Rectal smooth muscle tissue (tissue), 1 donor: ENCODE results near the gene PCP2.
A peak's percentile ranks its signal among the peaks of the same experiment; 100 is the strongest.

ENCODE experiments used
- H3K27ac ChIP-seq: one replicate; pipeline ENCODE4 v1.7.0; 2013; ENCODE audit warnings: low read depth, low read length, inconsistent platforms
- H3K27me3 ChIP-seq: one replicate; pipeline ENCODE4 v1.7.0; 2013; ENCODE audit warnings: low read length; ENCODE audit not compliant: control insufficient read depth, insufficient read depth
- H3K36me3 ChIP-seq: one replicate; pipeline ENCODE4 v1.7.0; 2013; ENCODE audit warnings: low read length; ENCODE audit not compliant: control insufficient read depth, insufficient read depth
- H3K4me1 ChIP-seq: one replicate; pipeline ENCODE4 v1.7.0; 2013; ENCODE audit warnings: low read length; ENCODE audit not compliant: control insufficient read depth, insufficient read depth
- H3K4me3 ChIP-seq: one replicate; pipeline ENCODE4 v1.7.0; 2013; ENCODE audit warnings: low read length
- H3K9ac ChIP-seq: one replicate; pipeline ENCODE4 v1.7.0; 2013; ENCODE audit warnings: low read length

PCP2 gene

DNA sequence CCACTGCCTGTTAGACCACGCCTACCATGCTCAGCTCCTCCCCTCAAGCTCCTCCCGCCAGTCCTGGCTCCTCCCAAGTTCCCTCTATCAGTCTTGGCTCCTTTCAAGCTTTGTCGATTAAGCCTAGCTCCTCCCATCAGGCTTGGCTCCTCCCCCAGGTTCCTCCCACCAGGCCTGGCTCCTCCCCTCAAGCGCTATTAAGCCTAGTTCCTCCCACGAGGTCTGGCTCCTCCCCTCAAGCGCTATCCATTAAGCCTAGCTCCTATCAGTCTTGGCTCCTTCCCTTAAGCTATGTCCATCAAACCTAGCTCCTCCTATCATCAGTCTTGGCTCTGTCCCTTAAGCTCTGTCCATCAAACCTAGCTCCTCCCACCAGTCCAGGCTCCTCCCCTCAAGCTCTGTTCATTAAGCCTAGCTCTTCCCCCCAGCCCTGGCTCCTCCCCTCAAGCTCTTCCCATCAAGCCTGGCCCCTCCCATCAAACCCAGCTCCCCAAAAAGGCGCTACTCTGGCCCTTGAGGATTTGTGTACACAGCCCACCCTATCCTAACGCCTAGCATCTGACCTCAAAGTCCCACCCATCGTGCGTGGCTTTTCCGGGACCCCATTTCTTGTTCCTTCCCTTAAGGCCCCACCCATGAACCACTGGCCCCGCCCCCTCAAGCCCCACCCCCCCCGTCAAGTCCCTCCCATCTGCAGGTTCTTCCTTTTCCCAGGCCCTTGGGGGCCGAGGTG is 27.9 kb downstream of the PCP2 start:
- H3K4me1 ChIP-seq, result no peaks in the 10 kb centered on the region
- no peaks in the 10 kb centered on the region for H3K27me3 ChIP-seq
- no peak overlapping the region for H3K9ac ChIP-seq
- no peak overlapping the region for H3K27ac ChIP-seq
- no peaks in the 10 kb centered on the region for H3K36me3 ChIP-seq
- no peak overlapping the region for H3K4me3 ChIP-seq

DNA sequence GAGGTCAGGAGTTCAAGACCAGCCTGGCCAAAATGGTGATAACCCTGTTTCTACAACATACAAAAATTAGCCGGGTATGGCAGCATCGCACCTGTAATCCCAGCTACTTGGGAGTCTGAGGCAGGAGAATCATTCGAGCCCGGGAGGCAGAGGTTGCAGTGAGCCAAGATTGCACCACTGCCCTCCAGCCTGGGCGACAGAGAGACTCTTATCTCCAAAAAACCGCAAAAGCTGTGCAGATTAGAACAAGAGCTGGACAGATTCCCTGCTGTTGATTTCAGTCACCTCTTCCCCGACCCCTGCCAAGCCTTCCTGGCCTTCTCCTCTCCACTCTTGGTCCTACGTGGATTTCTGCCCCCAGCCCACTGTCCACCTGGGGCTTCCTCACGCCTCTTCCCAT is 29.6 kb downstream of the PCP2 start:
- no peaks in the 10 kb centered on the region for H3K36me3 ChIP-seq
- no peak overlapping the region for H3K9ac ChIP-seq
- H3K4me1 ChIP-seq, result no peaks in the 10 kb centered on the region
- no peak overlapping the region for H3K27ac ChIP-seq
- H3K4me3 ChIP-seq, result no peak overlapping the region
- no peaks in the 10 kb centered on the region for H3K27me3 ChIP-seq

DNA sequence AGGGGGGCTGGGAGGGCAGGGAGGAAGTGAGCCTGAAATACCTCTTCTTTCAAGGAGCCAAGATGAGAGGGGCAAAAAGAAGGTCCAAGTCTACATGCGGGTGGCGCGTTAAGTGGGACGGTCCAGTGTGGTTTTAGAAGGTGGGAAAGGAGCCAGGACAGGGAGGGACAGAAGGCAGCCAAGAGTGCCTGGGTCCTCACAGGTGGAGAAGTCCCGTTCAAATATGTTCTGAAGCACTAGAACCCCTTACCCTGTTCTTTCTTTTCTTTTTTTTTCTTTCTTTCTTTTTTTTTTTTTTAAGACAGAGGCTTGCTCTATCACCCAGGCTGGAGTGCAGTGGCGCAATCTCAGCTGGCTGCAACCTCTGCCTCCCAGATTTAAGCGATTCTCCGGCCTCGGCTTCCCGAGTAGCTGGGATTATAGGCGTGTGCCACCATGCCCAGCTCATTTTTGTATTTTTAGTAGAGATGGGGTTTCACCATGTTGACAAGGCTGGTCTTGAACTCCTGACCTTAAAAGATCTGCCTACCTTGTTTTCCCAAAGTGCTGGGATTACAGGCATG is 30.5 kb downstream of the PCP2 start:
- H3K4me3 ChIP-seq, result no peak overlapping the region
- no peak overlapping the region for H3K9ac ChIP-seq
- H3K4me1 ChIP-seq, result no peaks in the 10 kb centered on the region
- H3K27ac ChIP-seq, result no peak overlapping the region
- H3K27me3 ChIP-seq, result no peaks in the 10 kb centered on the region
- H3K36me3 ChIP-seq, result no peaks in the 10 kb centered on the region

DNA sequence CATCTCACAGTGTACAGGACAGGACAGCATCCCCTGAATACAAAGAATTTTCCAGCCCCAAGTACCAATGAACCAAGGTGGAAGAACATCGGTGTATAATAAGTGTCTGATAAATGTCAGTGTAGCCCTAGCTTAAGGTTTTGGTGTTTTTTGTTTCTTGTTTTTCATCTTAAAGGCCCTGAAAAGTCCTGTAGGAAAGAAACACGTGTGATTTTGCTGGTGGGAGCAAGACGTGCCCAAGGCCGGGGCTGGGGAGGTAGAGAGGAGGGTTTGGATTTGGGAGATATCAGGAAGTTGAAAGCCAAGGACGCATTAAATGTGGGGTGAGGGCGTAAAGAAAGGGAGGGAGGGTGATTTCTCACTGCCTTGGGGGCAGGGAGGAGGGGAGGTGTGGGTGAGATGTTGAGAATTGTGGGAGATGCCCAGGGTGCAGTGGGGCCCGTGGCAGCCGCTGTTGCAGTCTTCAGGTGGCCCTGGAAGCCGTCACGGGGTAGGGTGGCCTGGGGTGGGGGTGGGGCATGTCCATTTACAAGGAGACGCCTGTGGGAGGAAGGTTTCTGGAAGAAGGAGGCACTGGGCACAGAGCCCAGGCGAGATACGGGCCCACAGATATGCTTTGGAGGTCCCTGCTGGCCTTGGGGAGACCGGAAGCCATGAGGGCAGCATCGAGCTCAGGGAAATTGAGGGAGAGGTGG is 31.1 kb downstream of the PCP2 start:
- Histone ChIP-seq H3K9ac (no peak overlapping the region), H3K4me3 (no peak overlapping the region), H3K4me1 (no peaks in the 10 kb centered on the region), H3K27me3 (no peaks in the 10 kb centered on the region), H3K27ac (no peak overlapping the region), H3K36me3 (no peaks in the 10 kb centered on the region)

DNA sequence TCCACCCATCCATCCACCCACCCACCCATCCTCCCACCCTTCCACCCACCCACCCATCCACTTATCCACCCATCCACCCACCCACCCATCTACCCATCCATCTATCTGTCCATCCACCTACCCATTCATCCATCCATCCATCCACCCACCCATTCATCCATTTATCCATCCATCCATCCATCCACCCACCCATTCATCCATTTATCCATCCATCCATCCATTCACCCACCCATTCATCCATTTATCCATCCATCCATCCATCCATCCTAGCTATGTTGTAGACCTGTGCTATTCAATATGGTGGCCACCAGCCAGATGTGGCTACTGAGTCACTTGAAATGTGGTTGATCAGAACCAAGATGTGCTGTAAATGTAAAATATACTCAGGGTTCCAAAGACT is 32.8 kb downstream of the PCP2 start:
- H3K9ac ChIP-seq, result no peak overlapping the region

DNA sequence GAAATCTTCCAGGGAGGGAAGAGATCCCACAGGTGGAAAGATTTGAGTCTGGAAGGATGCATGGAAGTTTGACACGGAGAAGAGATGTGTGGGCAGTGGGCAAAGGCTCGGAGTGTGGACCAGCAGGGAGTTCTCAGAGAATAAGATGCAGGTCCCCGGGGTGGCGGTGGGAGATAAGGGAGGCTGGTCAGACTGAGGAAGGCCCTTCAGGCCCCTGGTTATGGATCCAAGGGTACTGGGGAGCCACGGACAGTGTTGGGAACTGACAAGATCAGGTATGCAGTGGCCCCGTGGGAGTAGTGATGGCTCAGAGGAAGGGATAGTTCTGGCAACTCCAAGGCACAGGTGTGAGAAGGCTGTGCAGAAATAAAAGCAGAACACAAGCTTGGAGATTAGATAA is 35.3 kb downstream of the PCP2 start:
- no peak overlapping the region for H3K4me3 ChIP-seq
- H3K27me3 ChIP-seq, result peaks cover 15% of the 10 kb centered on the region
- H3K36me3 ChIP-seq, result no peaks in the 10 kb centered on the region
- no peak overlapping the region for H3K9ac ChIP-seq
- no peak overlapping the region for H3K27ac ChIP-seq
- H3K4me1 ChIP-seq, result no peaks in the 10 kb centered on the region

More for the DNA sequence above, 32.8 kb downstream of the PCP2 start:
- no peak overlapping the region for H3K4me3 ChIP-seq
- no peaks in the 10 kb centered on the region for H3K4me1 ChIP-seq
- no peaks in the 10 kb centered on the region for H3K36me3 ChIP-seq
- H3K27ac ChIP-seq, result no peak overlapping the region
- peaks cover 10% of the 10 kb centered on the region for H3K27me3 ChIP-seq

DNA sequence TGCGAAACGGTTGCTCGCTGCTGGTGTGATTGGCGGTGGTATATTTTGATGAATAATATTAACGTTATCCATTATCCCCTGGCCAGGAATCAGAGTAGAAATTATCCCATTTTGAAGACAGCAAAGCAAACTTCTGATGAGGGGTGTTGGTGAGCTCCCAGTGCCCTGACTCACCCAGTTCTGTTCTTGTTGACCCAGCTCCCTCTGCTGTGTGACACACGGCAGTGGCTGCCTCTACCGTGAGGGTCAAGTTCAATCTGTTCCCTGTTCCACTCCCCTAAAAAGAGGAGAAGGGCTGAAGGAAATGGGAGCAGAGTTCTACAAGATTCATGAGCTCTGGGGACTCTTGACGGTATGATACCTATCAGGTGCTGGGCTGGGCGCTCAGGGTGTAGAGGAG is 35.8 kb downstream of the PCP2 start:
- Histone ChIP-seq H3K27me3 (peaks cover 15% of the 10 kb centered on the region), H3K36me3 (no peaks in the 10 kb centered on the region), H3K4me1 (no peaks in the 10 kb centered on the region), H3K9ac (no peak overlapping the region), H3K27ac (no peak overlapping the region), H3K4me3 (no peak overlapping the region)

DNA sequence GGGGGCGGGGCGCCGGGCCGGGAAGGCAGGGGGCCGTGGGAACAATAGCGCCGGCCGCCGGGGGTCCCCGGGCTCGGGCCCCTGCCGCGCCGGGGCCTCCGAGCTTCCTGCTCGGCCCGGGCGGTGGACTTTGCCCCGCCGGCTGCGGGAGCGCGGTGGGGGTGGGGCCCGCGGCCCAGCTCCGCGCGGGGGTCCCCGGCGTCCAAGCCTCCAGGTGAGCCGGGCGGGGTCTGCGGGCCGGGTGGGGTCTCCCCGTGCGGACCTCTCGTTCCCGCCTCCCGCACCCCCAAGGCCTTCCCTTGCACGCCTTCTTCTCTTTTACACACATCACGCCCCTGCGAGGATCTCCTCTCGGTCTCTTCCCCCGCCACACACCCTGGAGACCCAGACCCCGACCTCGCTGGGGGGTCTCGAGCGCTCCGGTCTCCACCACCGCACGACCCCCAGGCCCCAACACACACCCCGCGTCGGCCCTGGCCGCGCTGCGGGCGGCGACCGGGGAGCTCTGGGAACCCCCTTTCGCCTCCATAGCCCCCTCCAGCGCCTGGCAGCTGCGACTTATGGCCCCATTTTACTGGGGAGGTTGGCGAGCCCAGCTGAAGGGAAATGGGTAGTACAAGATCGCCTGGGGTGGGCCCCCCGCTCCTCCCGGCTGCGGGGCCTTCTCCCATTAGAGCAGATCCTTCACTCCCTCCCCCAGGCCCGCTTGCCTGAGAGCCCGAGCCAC is 37.1 kb downstream of the PCP2 start:
- no peaks in the 10 kb centered on the region for H3K4me1 ChIP-seq
- no peak overlapping the region for H3K27ac ChIP-seq
- H3K4me3 ChIP-seq, result peak overlapping the region; percentile 59
- H3K36me3 ChIP-seq, result no peaks in the 10 kb centered on the region
- peaks cover 15% of the 10 kb centered on the region for H3K27me3 ChIP-seq
- no peak overlapping the region for H3K9ac ChIP-seq

DNA sequence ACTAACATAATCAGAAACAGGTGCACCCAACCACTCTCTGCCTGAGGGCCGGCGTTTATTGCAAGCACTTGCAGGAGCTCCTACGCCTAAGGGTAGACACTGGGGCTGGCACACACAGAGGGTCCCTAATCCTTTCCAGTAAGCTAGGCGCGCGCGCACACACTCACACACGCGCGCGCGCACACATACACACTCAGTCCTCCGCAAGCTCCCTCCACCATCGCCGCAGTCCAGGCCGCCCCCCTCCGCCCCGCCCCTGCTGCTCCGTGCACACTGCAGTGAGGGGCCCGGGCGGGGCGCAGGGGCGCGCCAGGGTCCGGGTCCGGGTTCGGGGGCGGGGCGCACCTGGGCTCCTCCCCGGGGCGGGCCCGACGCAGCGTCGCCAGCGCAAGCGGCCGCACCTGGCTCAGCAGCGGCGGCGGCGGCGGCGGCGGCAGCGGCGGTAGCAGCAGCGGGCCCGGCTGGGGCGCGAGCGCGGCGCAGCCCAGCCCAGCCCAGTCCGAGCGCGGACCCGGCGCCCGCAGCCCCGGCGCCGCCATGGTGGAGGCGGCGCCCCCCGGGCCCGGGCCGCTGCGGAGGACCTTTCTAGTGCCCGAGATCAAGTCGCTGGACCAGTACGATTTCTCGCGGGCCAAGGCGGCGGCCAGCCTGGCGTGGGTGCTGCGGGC is 37.9 kb downstream of the PCP2 start, which contains the start of gene CAMSAP3:
Gene CAMSAP3 (plus strand): TSS at position 398 of the 668 bp plus-strand sequence. CDS start 140 bp downstream, at position 538.
- Histone ChIP-seq H3K9ac (no peak within 1 kb of the TSS), H3K27ac (no peak within 1 kb of the TSS), H3K4me1 (no peaks in the 10 kb centered on the region), H3K27me3 (peaks cover 15% of the 10 kb centered on the region), H3K4me3 (peak within 1 kb of the TSS; percentile 59), H3K36me3 (no peaks in the 10 kb centered on the region)

DNA sequence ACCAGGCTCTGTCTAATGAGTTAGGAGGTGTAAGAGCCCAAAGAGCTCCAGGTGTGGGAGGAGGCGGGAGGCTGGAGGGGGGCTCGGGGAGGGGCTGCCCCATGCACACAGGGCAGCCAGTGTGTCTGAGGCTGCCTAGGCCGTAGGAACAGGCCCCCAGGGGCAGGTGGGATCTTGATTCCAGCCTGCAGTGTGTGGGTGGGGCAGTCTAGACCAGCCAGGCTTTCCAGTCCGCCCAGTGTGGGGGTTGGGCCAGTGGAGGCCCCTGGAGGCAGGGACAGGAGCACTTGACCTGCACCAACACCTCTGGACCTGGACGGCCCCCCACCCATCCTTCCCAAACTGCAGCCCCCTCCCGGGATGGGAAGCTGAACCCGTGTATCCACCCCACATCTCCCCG is 43.3 kb downstream of the PCP2 start:
- no peaks in the 10 kb centered on the region for H3K4me1 ChIP-seq
- no peak overlapping the region for H3K4me3 ChIP-seq
- H3K36me3 ChIP-seq, result no peaks in the 10 kb centered on the region
- H3K27ac ChIP-seq, result no peak overlapping the region
- no peak overlapping the region for H3K9ac ChIP-seq
- H3K27me3 ChIP-seq, result peaks cover 3% of the 10 kb centered on the region

DNA sequence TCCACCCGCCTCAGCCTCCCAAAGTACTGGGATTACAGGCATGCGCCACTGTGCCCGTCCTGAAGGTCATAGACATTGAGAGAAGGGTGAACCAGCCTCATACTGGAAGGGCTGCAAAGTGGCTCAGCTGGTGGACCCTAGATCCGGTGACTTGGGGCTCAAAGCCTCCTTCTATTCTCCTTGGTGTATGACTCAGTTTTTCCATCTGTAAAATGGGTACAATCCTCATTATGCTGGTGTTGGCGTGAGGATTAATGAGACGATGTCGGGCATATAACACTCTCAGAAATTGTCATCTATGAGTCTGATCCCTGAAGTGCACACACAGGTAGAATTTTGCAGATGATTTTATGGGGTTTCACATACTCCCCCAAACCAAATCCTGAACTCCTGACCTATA is 43.7 kb downstream of the PCP2 start:
- no peak overlapping the region for H3K9ac ChIP-seq
- no peaks in the 10 kb centered on the region for H3K4me1 ChIP-seq
- H3K4me3 ChIP-seq, result no peak overlapping the region
- no peaks in the 10 kb centered on the region for H3K36me3 ChIP-seq
- H3K27me3 ChIP-seq, result peaks cover 2% of the 10 kb centered on the region
- no peak overlapping the region for H3K27ac ChIP-seq

DNA sequence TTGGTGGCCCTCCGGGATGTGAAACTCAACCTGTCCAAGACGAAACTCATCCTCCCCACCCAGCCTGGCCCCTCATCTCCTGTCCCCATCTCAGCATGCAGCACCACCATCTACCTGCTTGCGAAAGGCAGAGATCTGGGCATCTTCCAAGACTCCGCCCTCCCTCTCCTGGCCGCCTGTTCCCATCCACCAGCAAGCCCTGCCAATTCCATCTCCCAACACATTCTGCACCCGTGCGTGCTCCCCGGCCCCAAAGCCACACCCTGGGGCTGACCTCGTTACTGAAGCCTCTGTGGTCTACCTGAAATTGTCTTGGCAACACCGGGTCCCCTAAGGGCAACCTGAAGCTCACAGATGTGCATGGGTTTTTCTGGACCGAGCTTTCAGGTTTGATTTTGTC is 51.1 kb downstream of the PCP2 start:
- H3K27me3 ChIP-seq, result no peaks in the 10 kb centered on the region
- H3K4me1 ChIP-seq, result no peaks in the 10 kb centered on the region
- no peaks in the 10 kb centered on the region for H3K36me3 ChIP-seq
- no peak overlapping the region for H3K4me3 ChIP-seq
- H3K9ac ChIP-seq, result no peak overlapping the region
- no peak overlapping the region for H3K27ac ChIP-seq
